HepG2 (cell line): ENCODE results near the gene TMEM256. TPM values are rescaled to one million over a fixed set of nuclear protein-coding genes. Genes with fewer than 3 reads are reported as not detected.

Experiments
- ATF7 ChIP-seq, 2 experiments: fragments of 450-650 bp in 1 of 2; sonication (generic) in 1 of 2; formaldehyde crosslinking in 1 of 2; IDR thresholded peaks; 2 replicates each; pipeline versions ENCODE4 v1.4.0 to v1.6.1; 2016 to 2020; ENCODE audit warnings: antibody characterized with exemption in 1 of 2, mild to moderate bottlenecking in 1 of 2, missing genetic modification reagents in 1 of 2
- CBX5 ChIP-seq: sonication (generic); formaldehyde crosslinking; IDR thresholded peaks from 2 replicates; pipeline ENCODE4 v1.4.0; 2020; ENCODE audit warnings: missing genetic modification reagents, borderline replicate concordance
- CHD2 ChIP-seq: IDR thresholded peaks from 2 replicates; pipeline ENCODE4 v1.6.1; 2011; ENCODE audit warnings: low read depth, low read length, improper control_type of control experiment
- EED ChIP-seq: sonication (generic); formaldehyde crosslinking; IDR thresholded peaks from 2 replicates; pipeline ENCODE4 v1.5.0; 2020; ENCODE audit warnings: mild to moderate bottlenecking, missing genetic modification reagents
- SNRNP70 ChIP-seq: fragments of 200-400 bp; formaldehyde crosslinking; IDR thresholded peaks from 2 replicates; pipeline ENCODE4 v1.6.1; 2017; ENCODE audit warnings: mild to moderate bottlenecking, low read depth, low read length, moderate library complexity
- SP4 ChIP-seq: sonication (generic); formaldehyde crosslinking; IDR thresholded peaks from 2 replicates; pipeline ENCODE4 v1.8.1; 2023; ENCODE audit warnings: mild to moderate bottlenecking, missing genetic modification reagents
- SRY ChIP-seq: sonication (generic); formaldehyde crosslinking; IDR thresholded peaks from 2 replicates; pipeline ENCODE4 v1.8.0; 2022; ENCODE audit warnings: mild to moderate bottlenecking, missing genetic modification reagents
- STAG1 ChIP-seq: sonication (generic); formaldehyde crosslinking; IDR thresholded peaks from 2 replicates; pipeline ENCODE4 v1.4.0; 2020; ENCODE audit warnings: missing genetic modification reagents
- ZBTB38 ChIP-seq: sonication (generic); formaldehyde crosslinking; IDR thresholded peaks from 2 replicates; pipeline ENCODE4 v1.5.1; 2020; ENCODE audit warnings: mild to moderate bottlenecking, missing genetic modification reagents
- ZFP41 ChIP-seq: sonication (generic); formaldehyde crosslinking; IDR thresholded peaks from 2 replicates; pipeline ENCODE4 v1.4.0; 2020; ENCODE audit warnings: mild to moderate bottlenecking, missing genetic modification reagents, borderline replicate concordance
- ZFX ChIP-seq: sonication (generic); formaldehyde crosslinking; IDR thresholded peaks from 2 replicates; pipeline ENCODE4 v1.4.0; 2020; ENCODE audit warnings: mild to moderate bottlenecking, low read depth, missing genetic modification reagents, moderate library complexity
- ZNF616 ChIP-seq: sonication (generic); formaldehyde crosslinking; IDR thresholded peaks from 2 replicates; pipeline ENCODE4 v1.5.0; 2020; ENCODE audit warnings: low read depth, mild to moderate bottlenecking, missing genetic modification reagents
- polyA plus RNA-seq, 8 experiments: library from polyadenylated mRNA; depleted of rRNA in 3 of 8; stranded (reverse) in 7 of 8; unstranded in 1 of 8; fragments of >200 nt; fragmentation: Illumina TruSeq in 4 of 8; extraction: Trizol in 4 of 8; gene quantifications; 2 replicates each; pipeline versions ENCODE4 v1.2.1 to v1.2.3, GENCODE V29; 2011 to 2016; ENCODE audit warnings: low read depth in 4 of 8, missing spikeins in 1 of 8, mixed read lengths in 1 of 8; ENCODE audit not compliant: insufficient read depth in 1 of 8
- total RNA-seq, 5 experiments: library from RNA; depleted of rRNA; stranded (reverse); fragments of >200 nt; fragmentation: Illumina TruSeq; extraction: Trizol; gene quantifications; 2 replicates each; pipeline ENCODE4 v1.2.3, GENCODE V29; 2016; ENCODE audit warnings: low read depth in 1 of 5
- TF ChIP-seq, protein P1 (sequence below): sonication (generic); formaldehyde crosslinking; IDR thresholded peaks from 2 replicates; pipeline ENCODE4 v1.4.0; 2020; ENCODE audit warnings: missing genetic modification reagents
- TF ChIP-seq, protein P2 (sequence below): sonication (generic); formaldehyde crosslinking; IDR thresholded peaks from 2 replicates; pipeline ENCODE4 v1.5.1; 2020; ENCODE audit warnings: mild to moderate bottlenecking, missing genetic modification reagents, moderate library complexity
- TF ChIP-seq, protein P3 (sequence below): sonication (generic); formaldehyde crosslinking; IDR thresholded peaks from 2 replicates; pipeline ENCODE4 v1.4.0; 2020; ENCODE audit warnings: low read depth, missing genetic modification reagents

TMEM256 gene
- total and polyA plus RNA-seq, 2 of the 13 experiments (the other 11 are each of a cell fraction or from before 2014, with no cell fraction given): 231 to 252 TPM

DNA sequence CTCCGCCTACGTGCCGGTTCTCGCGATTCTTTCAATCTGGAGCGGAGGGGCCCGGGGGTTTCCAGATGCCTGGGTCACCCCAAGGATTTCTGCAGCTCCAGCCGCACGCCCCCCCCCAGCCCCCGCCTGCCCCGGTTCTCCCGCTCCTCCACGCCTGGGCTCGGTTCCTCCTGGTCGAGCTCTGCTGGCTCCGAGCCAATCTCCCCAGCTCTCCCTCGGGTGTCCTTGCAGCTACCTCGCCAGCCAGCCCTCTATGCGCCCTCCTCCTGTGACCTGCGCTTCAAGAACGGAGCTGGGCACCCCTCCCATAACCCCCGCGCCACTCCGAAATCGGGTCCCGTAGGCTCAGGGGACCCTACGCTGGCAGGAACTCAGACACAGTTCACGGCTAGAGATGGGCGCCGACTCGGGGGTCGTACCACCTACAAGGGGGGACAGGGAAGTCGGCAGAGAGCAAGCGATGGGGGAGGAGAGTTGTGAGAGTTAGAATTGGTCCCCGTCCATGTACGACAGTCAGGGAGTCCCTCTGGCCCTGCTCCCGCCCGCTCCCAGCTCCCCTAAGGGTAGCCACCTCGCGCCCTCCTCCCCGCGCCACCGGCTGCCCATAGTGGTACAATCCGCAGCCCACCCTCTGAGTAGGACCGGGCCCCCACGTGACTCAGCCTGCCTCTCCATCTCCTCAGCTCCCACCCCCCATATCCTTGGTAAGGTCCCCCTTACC lies 36.4 kb upstream of the TMEM256 start (continued):
- 0 out of 2 replicates have a peak, but pooled peaks have one; percentile 40 for TF ChIP-seq SP4 (CRISPR knock-in tag)
- TF ChIP-seq, protein P1, sequence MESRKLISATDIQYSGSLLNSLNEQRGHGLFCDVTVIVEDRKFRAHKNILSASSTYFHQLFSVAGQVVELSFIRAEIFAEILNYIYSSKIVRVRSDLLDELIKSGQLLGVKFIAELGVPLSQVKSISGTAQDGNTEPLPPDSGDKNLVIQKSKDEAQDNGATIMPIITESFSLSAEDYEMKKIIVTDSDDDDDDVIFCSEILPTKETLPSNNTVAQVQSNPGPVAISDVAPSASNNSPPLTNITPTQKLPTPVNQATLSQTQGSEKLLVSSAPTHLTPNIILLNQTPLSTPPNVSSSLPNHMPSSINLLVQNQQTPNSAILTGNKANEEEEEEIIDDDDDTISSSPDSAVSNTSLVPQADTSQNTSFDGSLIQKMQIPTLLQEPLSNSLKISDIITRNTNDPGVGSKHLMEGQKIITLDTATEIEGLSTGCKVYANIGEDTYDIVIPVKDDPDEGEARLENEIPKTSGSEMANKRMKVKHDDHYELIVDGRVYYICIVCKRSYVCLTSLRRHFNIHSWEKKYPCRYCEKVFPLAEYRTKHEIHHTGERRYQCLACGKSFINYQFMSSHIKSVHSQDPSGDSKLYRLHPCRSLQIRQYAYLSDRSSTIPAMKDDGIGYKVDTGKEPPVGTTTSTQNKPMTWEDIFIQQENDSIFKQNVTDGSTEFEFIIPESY: peak; percentile 71
- TF ChIP-seq ZNF616 (CRISPR knock-in tag): no peak
- TF ChIP-seq, protein P2, sequence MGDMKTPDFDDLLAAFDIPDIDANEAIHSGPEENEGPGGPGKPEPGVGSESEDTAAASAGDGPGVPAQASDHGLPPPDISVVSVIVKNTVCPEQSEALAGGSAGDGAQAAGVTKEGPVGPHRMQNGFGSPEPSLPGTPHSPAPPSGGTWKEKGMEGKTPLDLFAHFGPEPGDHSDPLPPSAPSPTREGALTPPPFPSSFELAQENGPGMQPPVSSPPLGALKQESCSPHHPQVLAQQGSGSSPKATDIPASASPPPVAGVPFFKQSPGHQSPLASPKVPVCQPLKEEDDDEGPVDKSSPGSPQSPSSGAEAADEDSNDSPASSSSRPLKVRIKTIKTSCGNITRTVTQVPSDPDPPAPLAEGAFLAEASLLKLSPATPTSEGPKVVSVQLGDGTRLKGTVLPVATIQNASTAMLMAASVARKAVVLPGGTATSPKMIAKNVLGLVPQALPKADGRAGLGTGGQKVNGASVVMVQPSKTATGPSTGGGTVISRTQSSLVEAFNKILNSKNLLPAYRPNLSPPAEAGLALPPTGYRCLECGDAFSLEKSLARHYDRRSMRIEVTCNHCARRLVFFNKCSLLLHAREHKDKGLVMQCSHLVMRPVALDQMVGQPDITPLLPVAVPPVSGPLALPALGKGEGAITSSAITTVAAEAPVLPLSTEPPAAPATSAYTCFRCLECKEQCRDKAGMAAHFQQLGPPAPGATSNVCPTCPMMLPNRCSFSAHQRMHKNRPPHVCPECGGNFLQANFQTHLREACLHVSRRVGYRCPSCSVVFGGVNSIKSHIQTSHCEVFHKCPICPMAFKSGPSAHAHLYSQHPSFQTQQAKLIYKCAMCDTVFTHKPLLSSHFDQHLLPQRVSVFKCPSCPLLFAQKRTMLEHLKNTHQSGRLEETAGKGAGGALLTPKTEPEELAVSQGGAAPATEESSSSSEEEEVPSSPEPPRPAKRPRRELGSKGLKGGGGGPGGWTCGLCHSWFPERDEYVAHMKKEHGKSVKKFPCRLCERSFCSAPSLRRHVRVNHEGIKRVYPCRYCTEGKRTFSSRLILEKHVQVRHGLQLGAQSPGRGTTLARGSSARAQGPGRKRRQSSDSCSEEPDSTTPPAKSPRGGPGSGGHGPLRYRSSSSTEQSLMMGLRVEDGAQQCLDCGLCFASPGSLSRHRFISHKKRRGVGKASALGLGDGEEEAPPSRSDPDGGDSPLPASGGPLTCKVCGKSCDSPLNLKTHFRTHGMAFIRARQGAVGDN: peak; percentile 60
- TF ChIP-seq ATF7 (IDR thresholded peaks at IDR 0.05): no peak
- TF ChIP-seq ATF7 (CRISPR knock-in tag; IDR thresholded peaks at IDR 0.05): 0 out of 2 replicates have a peak, but pooled peaks have one; percentile 29
- TF ChIP-seq, protein P3, sequence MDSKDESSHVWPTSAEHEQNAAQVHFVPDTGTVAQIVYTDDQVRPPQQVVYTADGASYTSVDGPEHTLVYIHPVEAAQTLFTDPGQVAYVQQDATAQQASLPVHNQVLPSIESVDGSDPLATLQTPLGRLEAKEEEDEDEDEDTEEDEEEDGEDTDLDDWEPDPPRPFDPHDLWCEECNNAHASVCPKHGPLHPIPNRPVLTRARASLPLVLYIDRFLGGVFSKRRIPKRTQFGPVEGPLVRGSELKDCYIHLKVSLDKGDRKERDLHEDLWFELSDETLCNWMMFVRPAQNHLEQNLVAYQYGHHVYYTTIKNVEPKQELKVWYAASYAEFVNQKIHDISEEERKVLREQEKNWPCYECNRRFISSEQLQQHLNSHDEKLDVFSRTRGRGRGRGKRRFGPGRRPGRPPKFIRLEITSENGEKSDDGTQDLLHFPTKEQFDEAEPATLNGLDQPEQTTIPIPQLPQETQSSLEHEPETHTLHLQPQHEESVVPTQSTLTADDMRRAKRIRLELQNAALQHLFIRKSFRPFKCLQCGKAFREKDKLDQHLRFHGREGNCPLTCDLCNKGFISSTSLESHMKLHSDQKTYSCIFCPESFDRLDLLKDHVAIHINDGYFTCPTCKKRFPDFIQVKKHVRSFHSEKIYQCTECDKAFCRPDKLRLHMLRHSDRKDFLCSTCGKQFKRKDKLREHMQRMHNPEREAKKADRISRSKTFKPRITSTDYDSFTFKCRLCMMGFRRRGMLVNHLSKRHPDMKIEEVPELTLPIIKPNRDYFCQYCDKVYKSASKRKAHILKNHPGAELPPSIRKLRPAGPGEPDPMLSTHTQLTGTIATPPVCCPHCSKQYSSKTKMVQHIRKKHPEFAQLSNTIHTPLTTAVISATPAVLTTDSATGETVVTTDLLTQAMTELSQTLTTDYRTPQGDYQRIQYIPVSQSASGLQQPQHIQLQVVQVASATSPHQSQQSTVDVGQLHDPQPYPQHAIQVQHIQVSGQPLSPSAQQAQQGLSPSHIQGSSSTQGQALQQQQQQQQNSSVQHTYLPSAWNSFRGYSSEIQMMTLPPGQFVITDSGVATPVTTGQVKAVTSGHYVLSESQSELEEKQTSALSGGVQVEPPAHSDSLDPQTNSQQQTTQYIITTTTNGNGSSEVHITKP: peak; percentile 98
- TF ChIP-seq EED: 0 out of 2 replicates have a peak, but pooled peaks have one; percentile 33
- peak; percentile 67; the same call in 1 of the 2 replicates for TF ChIP-seq ZBTB38 (CRISPR knock-in tag)
- TF ChIP-seq STAG1: no peak
- 0 out of 2 replicates have a peak, but pooled peaks have one; percentile 57 for TF ChIP-seq SRY
- peak; percentile 35; the same call in 1 of the 2 replicates for TF ChIP-seq ZFP41 (CRISPR knock-in tag)
- peak; percentile 34 for TF ChIP-seq ZFX (CRISPR knock-in tag)
- TF ChIP-seq SNRNP70: no peak
- TF ChIP-seq CBX5 (CRISPR knock-in tag): 0 out of 2 replicates have a peak, but pooled peaks have one; percentile 22
- peak; percentile 90 for TF ChIP-seq CHD2
